Hepatocyte (in vitro differentiated cells): ENCODE results near the gene SARDH. TPM values are rescaled to one million over a fixed set of nuclear protein-coding genes. Genes with fewer than 3 reads are reported as not detected.

Source experiments
- DNase-seq: peaks from one replicate; pipeline ENCODE4 v3.0.0-alpha.2; 2016; ENCODE audit warnings: low spot score
- H2AFZ ChIP-seq: fragments of 200-600 bp; sonication (generic); 2 replicates; pipeline ENCODE4 v1.6.0; 2016; ENCODE audit warnings: antibody characterized with exemption, mild to moderate bottlenecking
- H3K27ac ChIP-seq: fragments of 200-600 bp; sonication (generic); 2 replicates; pipeline ENCODE4 v1.5.1; 2016; ENCODE audit warnings: mild to moderate bottlenecking
- H3K27me3 ChIP-seq: fragments of 200-600 bp; sonication (generic); 2 replicates; pipeline ENCODE4 v1.6.1; 2016
- H3K36me3 ChIP-seq: fragments of 200-600 bp; sonication (generic); replicated peaks from 2 replicates; pipeline ENCODE4 v1.5.1; 2016; ENCODE audit warnings: low read depth; ENCODE audit not compliant: insufficient read depth
- H3K4me1 ChIP-seq: fragments of 200-600 bp; sonication (generic); 2 replicates; pipeline ENCODE4 v1.5.1; 2016; ENCODE audit warnings: mild to moderate bottlenecking, moderate library complexity; ENCODE audit not compliant: insufficient read depth
- H3K4me2 ChIP-seq: fragments of 200-600 bp; sonication (generic); 2 replicates; pipeline ENCODE4 v1.6.0; 2016
- H3K4me3 ChIP-seq: fragments of 200-600 bp; sonication (generic); 2 replicates; pipeline ENCODE4 v1.5.1; 2016; ENCODE audit warnings: mild to moderate bottlenecking
- H3K79me2 ChIP-seq: fragments of 200-600 bp; sonication (generic); 2 replicates; pipeline ENCODE4 v1.6.0; 2017; ENCODE audit warnings: mild to moderate bottlenecking
- H3K9me2 ChIP-seq: fragments of 200-600 bp; sonication (generic); replicated peaks from 2 replicates; pipeline ENCODE4 v1.6.0; 2017; ENCODE audit warnings: mild to moderate bottlenecking; ENCODE audit not compliant: insufficient read depth
- H3K9me3 ChIP-seq: fragments of 200-600 bp; sonication (generic); 2 replicates; pipeline ENCODE4 v1.5.1; 2016; ENCODE audit warnings: low read depth, mild to moderate bottlenecking
- H4K20me1 ChIP-seq: fragments of 200-600 bp; sonication (generic); 2 replicates; pipeline ENCODE4 v1.6.0; 2016; ENCODE audit warnings: mild to moderate bottlenecking; ENCODE audit not compliant: insufficient read depth, poor library complexity, severe bottlenecking
- EZH2 ChIP-seq: fragments of 200-600 bp; sonication (generic); IDR thresholded peaks from 2 replicates; pipeline ENCODE4 v1.6.1; 2016; ENCODE audit warnings: antibody characterized with exemption, mild to moderate bottlenecking, borderline replicate concordance
- EZH2phosphoT487 ChIP-seq: fragments of 200-600 bp; sonication (generic); IDR thresholded peaks from one replicate; pipeline ENCODE4 v1.6.1; 2018; ENCODE audit warnings: antibody characterized with exemption, mild to moderate bottlenecking, low read depth, moderate library complexity; ENCODE audit not compliant: unreplicated experiment, severe bottlenecking
- WGBS: methylation state at CpG from one replicate; pipeline ENCODE4 v1.1.6; 2016; ENCODE audit warnings: low lambda C conversion rate; ENCODE audit errors: missing lambda C conversion rate; 5-methylcytosine and 5-hydroxymethylcytosine counted together
- polyA plus RNA-seq: library from polyadenylated mRNA; unstranded; fragments of >200 nt; fragmentation: Nextera tagmentation; extraction: Ambion mirVana; gene quantifications from 2 replicates; pipeline ENCODE4 v1.2.1, GENCODE V29; 2016
- total RNA-seq: library from RNA; depleted of rRNA; stranded (reverse); fragments of >200 nt; gene quantifications from 2 replicates; pipeline ENCODE4 v1.2.3, GENCODE V29; 2014
- TF ChIP-seq, protein P1 (sequence below): fragments of 200-600 bp; sonication (generic); IDR thresholded peaks from 2 replicates; pipeline ENCODE4 v1.5.1; 2016; ENCODE audit warnings: antibody characterized with exemption, mild to moderate bottlenecking; ENCODE audit not compliant: poor library complexity

Gene SARDH
- total and polyA plus RNA-seq, 2 experiments from 2014 or later = 7.5 to 9.8 TPM

GRCh38 chr9:133680250-133680975, 57.7 kb downstream of the SARDH start:
- DNase-seq = no peak
- H3K4me2 ChIP-seq = no peak overlapping the region
- no peaks in the 10 kb centered on the region for H3K9me2 ChIP-seq
- no peaks in the 10 kb centered on the region for H3K79me2 ChIP-seq
- H3K27ac ChIP-seq = no peak overlapping the region
- TF ChIP-seq EZH2phosphoT487 (no peak), EZH2 (no peak)
- TF ChIP-seq, protein P1, sequence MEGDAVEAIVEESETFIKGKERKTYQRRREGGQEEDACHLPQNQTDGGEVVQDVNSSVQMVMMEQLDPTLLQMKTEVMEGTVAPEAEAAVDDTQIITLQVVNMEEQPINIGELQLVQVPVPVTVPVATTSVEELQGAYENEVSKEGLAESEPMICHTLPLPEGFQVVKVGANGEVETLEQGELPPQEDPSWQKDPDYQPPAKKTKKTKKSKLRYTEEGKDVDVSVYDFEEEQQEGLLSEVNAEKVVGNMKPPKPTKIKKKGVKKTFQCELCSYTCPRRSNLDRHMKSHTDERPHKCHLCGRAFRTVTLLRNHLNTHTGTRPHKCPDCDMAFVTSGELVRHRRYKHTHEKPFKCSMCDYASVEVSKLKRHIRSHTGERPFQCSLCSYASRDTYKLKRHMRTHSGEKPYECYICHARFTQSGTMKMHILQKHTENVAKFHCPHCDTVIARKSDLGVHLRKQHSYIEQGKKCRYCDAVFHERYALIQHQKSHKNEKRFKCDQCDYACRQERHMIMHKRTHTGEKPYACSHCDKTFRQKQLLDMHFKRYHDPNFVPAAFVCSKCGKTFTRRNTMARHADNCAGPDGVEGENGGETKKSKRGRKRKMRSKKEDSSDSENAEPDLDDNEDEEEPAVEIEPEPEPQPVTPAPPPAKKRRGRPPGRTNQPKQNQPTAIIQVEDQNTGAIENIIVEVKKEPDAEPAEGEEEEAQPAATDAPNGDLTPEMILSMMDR = no peak
- no peaks in the 10 kb centered on the region for H4K20me1 ChIP-seq
- no peak overlapping the region for H3K4me3 ChIP-seq
- WGBS = 93% methylated on average over 21 of the region's 21 CpGs
- H2AFZ ChIP-seq = no peak overlapping the region
- H3K36me3 ChIP-seq = no peaks in the 10 kb centered on the region
- H3K27me3 ChIP-seq = no peaks in the 10 kb centered on the region
- peaks cover 12% of the 10 kb centered on the region for H3K4me1 ChIP-seq
- no peaks in the 10 kb centered on the region for H3K9me3 ChIP-seq

- H3K36me3 ChIP-seq = no peaks in the 10 kb centered on the region
- H3K27me3 ChIP-seq = no peaks in the 10 kb centered on the region
- no peak overlapping the region for H2AFZ ChIP-seq
- WGBS = 89% methylated on average over 32 of the region's 35 CpGs
- DNase-seq = no peak
- no peaks in the 10 kb centered on the region for H4K20me1 ChIP-seq
- H3K4me2 ChIP-seq = no peak overlapping the region
- peaks cover 12% of the 10 kb centered on the region for H3K4me1 ChIP-seq
- no peaks in the 10 kb centered on the region for H3K9me3 ChIP-seq
- no peaks in the 10 kb centered on the region for H3K79me2 ChIP-seq
- TF ChIP-seq EZH2phosphoT487 (no peak), EZH2 (no peak)
- TF ChIP-seq, protein P1 = no peak
- H3K27ac ChIP-seq = no peak overlapping the region
- no peaks in the 10 kb centered on the region for H3K9me2 ChIP-seq
- H3K4me3 ChIP-seq = no peak overlapping the region
Measured at GRCh38 chr9:133679466-133680061, 58.6 kb downstream of the SARDH start.

DNA sequence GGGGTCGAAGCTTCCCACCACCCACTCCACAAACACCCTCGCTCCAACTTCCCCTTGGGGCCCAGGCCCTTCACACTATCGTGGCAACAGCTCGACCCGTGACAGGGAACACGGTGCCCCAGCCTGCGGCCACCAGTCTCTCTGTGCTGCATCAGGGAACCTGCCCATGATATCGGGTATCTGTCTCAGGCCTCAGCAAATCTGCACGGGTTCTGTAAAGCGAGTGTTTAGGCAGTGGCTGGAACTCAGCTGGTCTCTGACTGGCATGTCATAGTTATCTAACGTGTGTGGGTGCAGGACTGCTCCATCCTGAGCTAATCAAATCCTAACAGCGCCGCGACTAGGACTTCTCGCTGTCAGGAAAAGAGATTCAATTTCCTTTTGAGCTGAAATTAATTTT, 59.1 kb downstream of the SARDH start:
- Histone ChIP-seq H2AFZ (no peak overlapping the region), H3K9me2 (no peaks in the 10 kb centered on the region), H3K4me2 (no peak overlapping the region), H3K27me3 (no peaks in the 10 kb centered on the region), H3K9me3 (no peaks in the 10 kb centered on the region), H4K20me1 (no peaks in the 10 kb centered on the region), H3K27ac (no peak overlapping the region), H3K36me3 (no peaks in the 10 kb centered on the region), H3K4me1 (peaks cover 12% of the 10 kb centered on the region), H3K79me2 (no peaks in the 10 kb centered on the region), H3K4me3 (no peak overlapping the region)
- no peak for DNase-seq
- 89% methylated on average over 15 of the region's 15 CpGs for whole genome bisulfite sequencing
- no peak for TF ChIP-seq EZH2
- TF ChIP-seq, protein P1 = no peak
- TF ChIP-seq EZH2phosphoT487 = no peak
